ENCODE results near the gene BNIPL.
A peak's percentile ranks its signal among the peaks of the same experiment; 100 is the strongest.

DNA sequence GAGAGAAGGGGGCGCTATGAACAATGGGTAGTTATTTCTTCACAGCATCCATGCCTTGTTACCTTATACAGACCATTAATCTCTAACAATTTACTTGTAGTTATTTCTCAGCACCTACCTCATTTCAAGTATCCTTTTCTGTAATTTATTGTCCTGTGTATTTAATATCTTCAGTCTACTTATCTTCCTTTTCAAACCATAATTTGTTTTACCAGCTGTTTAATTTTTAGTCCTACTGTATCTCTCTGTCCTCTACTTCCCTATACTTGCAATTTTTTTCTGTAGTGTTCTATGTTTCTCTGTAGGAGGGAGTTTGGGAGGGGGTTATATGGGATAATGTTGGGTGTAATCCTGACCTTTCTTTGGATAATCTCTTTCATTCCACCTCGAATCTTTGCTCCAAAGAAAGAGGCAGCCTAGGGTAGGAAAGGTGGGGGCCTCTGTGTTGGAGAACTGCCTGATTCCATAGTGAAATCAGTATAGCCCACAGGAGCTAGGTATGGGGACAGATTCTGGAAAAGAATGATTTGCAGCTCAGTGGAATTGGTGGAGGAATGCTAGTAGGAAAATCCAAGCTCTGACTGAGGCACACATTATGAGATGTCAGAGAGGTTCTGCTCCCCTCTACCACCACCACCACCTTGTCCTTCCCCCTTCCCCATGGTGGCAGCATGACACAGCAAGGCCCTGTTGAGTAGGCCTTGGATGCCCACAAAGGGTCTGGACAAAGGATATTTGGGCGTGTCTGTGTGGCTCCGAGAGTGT, 24.5 kb downstream of the BNIPL start:
- TF ChIP-seq, protein P1, sequence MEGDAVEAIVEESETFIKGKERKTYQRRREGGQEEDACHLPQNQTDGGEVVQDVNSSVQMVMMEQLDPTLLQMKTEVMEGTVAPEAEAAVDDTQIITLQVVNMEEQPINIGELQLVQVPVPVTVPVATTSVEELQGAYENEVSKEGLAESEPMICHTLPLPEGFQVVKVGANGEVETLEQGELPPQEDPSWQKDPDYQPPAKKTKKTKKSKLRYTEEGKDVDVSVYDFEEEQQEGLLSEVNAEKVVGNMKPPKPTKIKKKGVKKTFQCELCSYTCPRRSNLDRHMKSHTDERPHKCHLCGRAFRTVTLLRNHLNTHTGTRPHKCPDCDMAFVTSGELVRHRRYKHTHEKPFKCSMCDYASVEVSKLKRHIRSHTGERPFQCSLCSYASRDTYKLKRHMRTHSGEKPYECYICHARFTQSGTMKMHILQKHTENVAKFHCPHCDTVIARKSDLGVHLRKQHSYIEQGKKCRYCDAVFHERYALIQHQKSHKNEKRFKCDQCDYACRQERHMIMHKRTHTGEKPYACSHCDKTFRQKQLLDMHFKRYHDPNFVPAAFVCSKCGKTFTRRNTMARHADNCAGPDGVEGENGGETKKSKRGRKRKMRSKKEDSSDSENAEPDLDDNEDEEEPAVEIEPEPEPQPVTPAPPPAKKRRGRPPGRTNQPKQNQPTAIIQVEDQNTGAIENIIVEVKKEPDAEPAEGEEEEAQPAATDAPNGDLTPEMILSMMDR (conservative IDR thresholded peaks at IDR 0.05; ENCODE audit: low read depth, low read length), result no peak
- TF ChIP-seq RAD21 (IDR thresholded peaks at IDR 0.05; ENCODE audit: low read length) (no peak), RCOR1 (IDR thresholded peaks at IDR 0.05; ENCODE audit: insufficient replicate concordance, low read length) (no peak), POLR2A (IDR thresholded peaks at IDR 0.05; ENCODE audit: low read depth, low read length) (0 out of 2 replicates have a peak, but pooled peaks have one; percentile 22), FOS (IDR thresholded peaks at IDR 0.05; ENCODE audit: low read depth, low read length) (no peak), CHD1 (IDR thresholded peaks at IDR 0.05; ENCODE audit: low read depth, low read length) (no peak), CEBPB (IDR thresholded peaks at IDR 0.05; ENCODE audit: low read depth, low read length) (no peak), RFX5 (IDR thresholded peaks at IDR 0.05; ENCODE audit: low read depth, low read length) (no peak), MAZ (IDR thresholded peaks at IDR 0.05; ENCODE audit: borderline replicate concordance, low read depth, low read length) (no peak)
- TF ChIP-seq, protein P2, sequence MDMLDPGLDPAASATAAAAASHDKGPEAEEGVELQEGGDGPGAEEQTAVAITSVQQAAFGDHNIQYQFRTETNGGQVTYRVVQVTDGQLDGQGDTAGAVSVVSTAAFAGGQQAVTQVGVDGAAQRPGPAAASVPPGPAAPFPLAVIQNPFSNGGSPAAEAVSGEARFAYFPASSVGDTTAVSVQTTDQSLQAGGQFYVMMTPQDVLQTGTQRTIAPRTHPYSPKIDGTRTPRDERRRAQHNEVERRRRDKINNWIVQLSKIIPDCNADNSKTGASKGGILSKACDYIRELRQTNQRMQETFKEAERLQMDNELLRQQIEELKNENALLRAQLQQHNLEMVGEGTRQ (IDR thresholded peaks at IDR 0.05; ENCODE audit: low read depth, low read length), result no peak
